HG03045 (cell line): ENCODE data around the gene CCDC12.

ENCODE experiments used
- ATAC-seq: cut with Tn5 transposase; IDR thresholded peaks from one replicate; pipeline ENCODE4 v1.9.1; 2021; ENCODE audit warnings: mild to moderate bottlenecking, moderate library complexity; ENCODE audit not compliant: unreplicated experiment

CCDC12 gene

GRCh38 chr3:46881596-46882376 lies 94.8 kb downstream of the CCDC12 start:
- no peak for ATAC-seq

- ATAC-seq = no peak
Measured at GRCh38 chr3:46880884-46881595, 95.5 kb downstream of the CCDC12 start.

GRCh38 chr3:46878781-46879436 lies 97.6 kb downstream of the CCDC12 start:
- ATAC-seq = no peak

- ATAC-seq = no peak
Measured at GRCh38 chr3:46877406-46878125, 99.0 kb downstream of the CCDC12 start, which contains the start of gene PTH1R. Gene PTH1R (plus strand): TSS chr3:46877721. CDS start chr3:46883560, 5,839 bp downstream.

GRCh38 chr3:46876313-46877300 lies 99.9 kb downstream of the CCDC12 start:
- no peak for ATAC-seq

GRCh38 chr3:46875560-46875959 lies 101.0 kb downstream of the CCDC12 start:
- no peak for ATAC-seq

- ATAC-seq = no peak
Measured at GRCh38 chr3:46874430-46874829, 102.1 kb downstream of the CCDC12 start.

- ATAC-seq = no peak
Measured at GRCh38 chr3:46873521-46873920, 103.0 kb downstream of the CCDC12 start.
